Urinary bladder (tissue), 4 donors: ENCODE measurements around the gene TMEM52. TPM values are rescaled to one million over a fixed set of nuclear protein-coding genes. Genes with fewer than 3 reads are reported as not detected.

Experiments used
- DNase-seq: peaks from one replicate; pipeline ENCODE4 v3.0.0-alpha.2; 2015; ENCODE audit errors: extremely low spot score
- H3K27ac ChIP-seq: one replicate; pipeline ENCODE4 v1.5.1; 2013; ENCODE audit warnings: low read depth, mild to moderate bottlenecking, moderate library complexity
- H3K36me3 ChIP-seq: one replicate; pipeline ENCODE4 v1.6.1; 2013; ENCODE audit warnings: mild to moderate bottlenecking, moderate library complexity; ENCODE audit not compliant: insufficient read depth
- H3K4me1 ChIP-seq: one replicate; pipeline ENCODE4 v1.6.1; 2013; ENCODE audit warnings: mild to moderate bottlenecking, moderate library complexity; ENCODE audit not compliant: insufficient read depth
- H3K4me3 ChIP-seq: one replicate; pipeline ENCODE4 v1.5.1; 2013; ENCODE audit warnings: low read depth, low read length
- WGBS: extraction: QIAGEN DNeasy Blood & Tissue Kit; methylation state at CpG from one replicate; pipeline ENCODE4 v1.1.7; 2013; 5-methylcytosine and 5-hydroxymethylcytosine counted together
- polyA plus RNA-seq: library from polyadenylated mRNA; stranded (reverse); fragments of 200-250 nt; gene quantifications from one replicate; pipeline ENCODE4 v1.2.3, GENCODE V29; 2013
- total RNA-seq: library from RNA; depleted of rRNA; stranded (reverse); fragments of >200 nt; gene quantifications from one replicate; pipeline ENCODE4 v1.2.3, GENCODE V29; 2014
- donor health status: healthy with polysubstance abuse.
- donor health status: healthy.

The TMEM52 gene
- total and polyA plus RNA-seq, 2 donors, result 1.0 TPM; not detected in 1

- no peaks in the 10 kb centered on the region for H3K4me1 ChIP-seq
- 79% methylated on average over 32 of the region's 34 CpGs for WGBS
- no peak overlapping the region for H3K27ac ChIP-seq
- no peak for DNase-seq
- H3K4me3 ChIP-seq, result no peak overlapping the region
- H3K36me3 ChIP-seq, result no peaks in the 10 kb centered on the region
Measured at GRCh38 chr1:1928231-1929101, 9.4 kb upstream of the TMEM52 start.

GRCh38 chr1:1927751-1928150, 8.7 kb upstream of the TMEM52 start:
- DNase-seq, result no peak
- Histone ChIP-seq H3K4me3 (no peak overlapping the region), H3K36me3 (no peaks in the 10 kb centered on the region), H3K27ac (no peak overlapping the region), H3K4me1 (no peaks in the 10 kb centered on the region)
- 86% methylated on average over 25 of the region's 25 CpGs for WGBS

GRCh38 chr1:1926886-1927660, 8.0 kb upstream of the TMEM52 start:
- DNase-seq, result no peak
- no peak overlapping the region for H3K27ac ChIP-seq
- no peaks in the 10 kb centered on the region for H3K4me1 ChIP-seq
- no peaks in the 10 kb centered on the region for H3K36me3 ChIP-seq
- WGBS, result 79% methylated on average over 21 of the region's 21 CpGs
- H3K4me3 ChIP-seq, result no peak overlapping the region

DNA sequence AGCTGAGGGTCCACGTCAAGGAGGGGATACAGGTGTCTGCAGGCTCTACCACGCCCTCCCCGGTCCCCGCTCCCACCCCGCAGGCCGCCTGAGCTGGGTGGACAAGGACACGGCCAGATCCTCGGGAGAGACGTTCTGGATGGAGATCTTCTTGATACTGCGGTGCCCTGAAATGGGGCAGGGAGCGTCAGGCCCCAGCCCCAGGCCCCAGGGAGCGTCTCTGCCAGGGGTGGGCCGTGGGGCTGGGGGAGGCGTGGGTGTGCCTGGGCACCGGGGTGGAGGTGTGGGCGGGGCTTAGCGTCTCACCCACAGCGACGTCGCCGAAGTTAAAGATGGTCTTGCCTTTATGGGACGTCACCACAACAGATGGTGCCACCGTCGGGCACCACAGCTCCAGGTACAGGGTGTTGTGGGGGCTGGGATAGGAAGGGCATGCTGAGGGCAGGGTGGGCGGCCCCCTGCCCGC, 7.3 kb upstream of the TMEM52 start:
- Histone ChIP-seq H3K4me1 (no peaks in the 10 kb centered on the region), H3K4me3 (no peak overlapping the region), H3K36me3 (no peaks in the 10 kb centered on the region), H3K27ac (no peak overlapping the region)
- 82% methylated on average over 26 of the region's 26 CpGs for WGBS
- DNase-seq, result no peak

GRCh38 chr1:1925437-1926345, 6.6 kb upstream of the TMEM52 start:
- DNase-seq, result no peak
- Histone ChIP-seq H3K4me1 (no peaks in the 10 kb centered on the region), H3K27ac (no peak overlapping the region), H3K4me3 (no peak overlapping the region), H3K36me3 (no peaks in the 10 kb centered on the region)
- WGBS, result 75% methylated on average over 27 of the region's 27 CpGs

DNA sequence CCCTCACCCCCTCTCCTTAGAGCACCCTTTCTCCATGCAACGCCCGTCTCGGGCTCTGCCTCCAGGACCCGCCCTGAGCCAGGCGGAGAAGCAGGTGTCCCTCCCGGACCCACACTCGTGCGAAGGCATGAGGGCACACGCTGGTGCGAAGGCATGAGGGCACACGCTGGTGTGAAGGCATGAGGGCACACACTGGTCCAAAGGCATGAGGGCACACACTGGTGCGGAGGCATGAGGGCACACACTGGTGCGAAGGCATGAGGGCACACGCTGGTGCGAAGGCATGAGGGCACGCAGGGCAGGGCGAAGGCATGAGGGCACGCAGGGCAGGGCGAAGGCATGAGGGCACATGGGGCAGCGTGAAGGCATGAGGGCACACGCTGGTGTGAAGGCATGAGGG, 5.8 kb upstream of the TMEM52 start:
- 94% methylated on average over 21 of the region's 21 CpGs for WGBS
- H3K36me3 ChIP-seq, result no peaks in the 10 kb centered on the region
- H3K27ac ChIP-seq, result no peak overlapping the region
- H3K4me1 ChIP-seq, result no peaks in the 10 kb centered on the region
- no peak overlapping the region for H3K4me3 ChIP-seq
- no peak for DNase-seq

- no peaks in the 10 kb centered on the region for H3K4me1 ChIP-seq
- H3K4me3 ChIP-seq, result no peak overlapping the region
- H3K27ac ChIP-seq, result no peak overlapping the region
- DNase-seq, result no peak
- H3K36me3 ChIP-seq, result no peaks in the 10 kb centered on the region
- WGBS, result 47% methylated on average over 18 of the region's 18 CpGs
Measured at GRCh38 chr1:1924386-1924785, 5.3 kb upstream of the TMEM52 start.

- Histone ChIP-seq H3K27ac (no peak overlapping the region), H3K4me1 (no peaks in the 10 kb centered on the region), H3K36me3 (no peaks in the 10 kb centered on the region), H3K4me3 (no peak overlapping the region)
- no peak for DNase-seq
- 68% methylated on average over 29 of the region's 29 CpGs for WGBS
Measured at GRCh38 chr1:1922956-1923833, 4.1 kb upstream of the TMEM52 start.

DNA sequence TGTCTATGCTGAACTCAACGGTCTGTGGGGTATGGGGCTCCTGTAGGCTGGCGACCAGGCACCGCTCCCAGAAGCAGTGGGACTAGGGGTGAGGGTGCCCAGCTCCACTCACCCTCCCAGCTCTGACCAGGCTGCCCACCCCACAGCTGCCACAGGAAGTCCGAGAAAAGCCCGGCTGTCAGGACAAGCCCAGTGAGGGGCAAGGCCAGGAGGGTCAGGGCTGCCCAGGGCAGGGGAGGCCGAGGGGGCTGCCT, 3.5 kb upstream of the TMEM52 start:
- no peak for DNase-seq
- no peaks in the 10 kb centered on the region for H3K4me1 ChIP-seq
- H3K36me3 ChIP-seq, result no peaks in the 10 kb centered on the region
- H3K4me3 ChIP-seq, result no peak overlapping the region
- H3K27ac ChIP-seq, result no peak overlapping the region
- 76% methylated on average over 6 of the region's 6 CpGs for WGBS

- no peak for DNase-seq
- 86% methylated on average over 16 of the region's 16 CpGs for WGBS
- H3K4me3 ChIP-seq, result no peak overlapping the region
- H3K27ac ChIP-seq, result no peak overlapping the region
- no peaks in the 10 kb centered on the region for H3K4me1 ChIP-seq
- H3K36me3 ChIP-seq, result no peaks in the 10 kb centered on the region
Measured at GRCh38 chr1:1921901-1922701, 3.0 kb upstream of the TMEM52 start.

- Histone ChIP-seq H3K27ac (no peak overlapping the region), H3K4me1 (no peaks in the 10 kb centered on the region), H3K4me3 (no peak overlapping the region), H3K36me3 (no peaks in the 10 kb centered on the region)
- WGBS, result 85% methylated on average over 6 of the region's 6 CpGs
- DNase-seq, result no peak
Measured at GRCh38 chr1:1921459-1921862, 2.4 kb upstream of the TMEM52 start.
